GM23248 (cell line): ENCODE measurements around the gene PRR12. TPM values are rescaled to one million over a fixed set of nuclear protein-coding genes. Genes with fewer than 3 reads are reported as not detected.

Experiments used
- DNase-seq: peaks from one replicate; pipeline ENCODE4 v3.0.0-alpha.2; 2015
- H2AFZ ChIP-seq: fragments of 200-600 bp; sonication (generic); 2 replicates; pipeline ENCODE4 v1.6.1; 2016; ENCODE audit warnings: antibody characterized with exemption
- H3F3A ChIP-seq: fragments of 200-600 bp; sonication (generic); 2 replicates; pipeline ENCODE4 v1.6.1; 2016; ENCODE audit warnings: mild to moderate bottlenecking, antibody characterized with exemption, mixed run types; ENCODE audit not compliant: insufficient read depth
- H3K27ac ChIP-seq: fragments of 200-600 bp; sonication (generic); 2 replicates; pipeline ENCODE4 v1.5.1; 2016; ENCODE audit warnings: mild to moderate bottlenecking
- H3K27me3 ChIP-seq: fragments of 200-600 bp; sonication (generic); replicated peaks from 2 replicates; pipeline ENCODE4 v1.6.1; 2016; ENCODE audit warnings: mild to moderate bottlenecking; ENCODE audit not compliant: insufficient read depth
- H3K36me3 ChIP-seq: fragments of 200-600 bp; sonication (generic); 2 replicates; pipeline ENCODE4 v1.6.1; 2016; ENCODE audit warnings: low read depth, mild to moderate bottlenecking
- H3K4me1 ChIP-seq: fragments of 200-600 bp; sonication (generic); 2 replicates; pipeline ENCODE4 v1.6.1; 2016; ENCODE audit warnings: mild to moderate bottlenecking; ENCODE audit not compliant: insufficient read depth
- H3K4me2 ChIP-seq: fragments of 200-600 bp; sonication (generic); one replicate; pipeline ENCODE4 v1.6.1; 2016; ENCODE audit warnings: mild to moderate bottlenecking; ENCODE audit not compliant: unreplicated experiment
- H3K4me3 ChIP-seq: fragments of 200-600 bp; sonication (generic); 2 replicates; pipeline ENCODE4 v1.5.1; 2016; ENCODE audit warnings: mild to moderate bottlenecking
- H3K79me2 ChIP-seq: fragments of 200-600 bp; sonication (generic); 2 replicates; pipeline ENCODE4 v1.6.1; 2016; ENCODE audit warnings: mild to moderate bottlenecking; ENCODE audit not compliant: insufficient read depth
- H3K9ac ChIP-seq: fragments of 200-600 bp; sonication (generic); 2 replicates; pipeline ENCODE4 v1.6.1; 2016; ENCODE audit warnings: mild to moderate bottlenecking
- H3K9me2 ChIP-seq: fragments of 200-600 bp; sonication (generic); 2 replicates; pipeline ENCODE4 v1.6.1; 2016; ENCODE audit warnings: mixed run types, mild to moderate bottlenecking, moderate library complexity; ENCODE audit not compliant: insufficient read depth
- H3K9me3 ChIP-seq: fragments of 200-600 bp; sonication (generic); one replicate; pipeline ENCODE4 v1.6.1; 2017; ENCODE audit warnings: low read depth
- H4K20me1 ChIP-seq: fragments of 200-600 bp; sonication (generic); 2 replicates; pipeline ENCODE4 v1.6.0; 2016; ENCODE audit not compliant: insufficient read depth
- EZH2 ChIP-seq: fragments of 200-600 bp; sonication (generic); IDR thresholded peaks from 2 replicates; pipeline ENCODE4 v1.6.1; 2018; ENCODE audit warnings: antibody characterized with exemption, mild to moderate bottlenecking; ENCODE audit not compliant: insufficient read depth, poor library complexity, severe bottlenecking
- EZH2phosphoT487 ChIP-seq: fragments of 200-600 bp; sonication (generic); IDR thresholded peaks from 2 replicates; pipeline ENCODE4 v1.6.1; 2018; ENCODE audit warnings: antibody characterized with exemption, moderate library complexity, mild to moderate bottlenecking, low read depth; ENCODE audit not compliant: insufficient read depth
- WGBS, 2 experiments: methylation state at CpG; one replicate each; pipeline ENCODE4 v1.1.6; 2015 to 2017; ENCODE audit warnings: low lambda C conversion rate in 2 of 2, low coverage in 1 of 2; ENCODE audit errors: missing lambda C conversion rate in 2 of 2; 5-methylcytosine and 5-hydroxymethylcytosine counted together
- in situ Hi-C: fragments of 300-500 bp; cut with MboI; formaldehyde crosslinking; loops from 2 replicates; pipeline ENCODE4 v1.15.0; 2020
- polyA plus RNA-seq: library from polyadenylated mRNA; unstranded; fragments of >200 nt; fragmentation: Nextera tagmentation; extraction: Ambion mirVana; gene quantifications from 2 replicates; pipeline ENCODE4 v1.2.1, GENCODE V29; 2016
- total RNA-seq: library from RNA; depleted of rRNA; stranded (reverse); fragments of >200 nt; shearing (Covaris generic); gene quantifications from 2 replicates; pipeline ENCODE4 v1.2.3, GENCODE V29; 2014

Gene PRR12
- total and polyA plus RNA-seq, 2 experiments from 2014 or later, result 0.86 to 2.9 TPM

DNA sequence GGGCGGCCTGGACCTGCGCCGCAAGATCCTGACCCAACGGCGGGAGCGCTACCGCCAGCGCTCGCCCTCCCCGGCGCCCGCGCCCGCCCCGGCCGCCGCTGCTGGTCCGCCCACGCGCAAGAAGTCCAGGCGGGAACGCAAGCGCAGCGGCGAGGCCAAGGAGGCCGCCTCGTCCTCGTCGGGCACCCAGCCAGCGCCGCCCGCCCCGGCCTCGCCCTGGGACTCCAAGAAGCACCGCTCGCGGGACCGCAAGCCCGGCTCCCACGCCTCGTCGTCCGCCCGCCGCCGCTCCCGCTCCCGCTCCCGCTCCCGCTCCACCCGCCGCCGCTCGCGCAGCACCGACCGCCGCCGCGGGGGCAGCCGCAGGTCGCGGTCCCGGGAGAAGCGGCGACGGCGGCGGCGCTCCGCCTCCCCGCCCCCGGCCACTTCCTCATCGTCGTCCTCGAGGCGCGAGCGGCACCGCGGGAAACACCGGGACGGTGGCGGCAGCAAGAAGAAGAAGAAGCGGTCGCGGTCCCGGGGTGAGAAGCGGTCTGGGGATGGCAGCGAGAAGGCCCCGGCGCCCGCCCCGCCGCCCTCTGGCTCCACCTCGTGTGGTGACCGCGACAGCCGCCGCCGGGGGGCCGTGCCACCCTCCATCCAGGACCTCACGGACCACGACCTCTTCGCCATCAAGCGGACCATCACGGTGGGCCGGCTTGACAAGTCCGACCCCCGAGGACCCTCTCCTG lies 61.0 kb downstream of the PRR12 start:
- in situ Hi-C loops, result no loop called here
- 95 to 97% methylated on average over 23 to 108 of the region's 110 CpGs for WGBS, 2 experiments
- H3K79me2 ChIP-seq, result peaks cover 47% of the 10 kb centered on the region
- H3K9ac ChIP-seq, result no peak overlapping the region
- H3K4me2 ChIP-seq, result no peak overlapping the region
- TF ChIP-seq EZH2phosphoT487 (no peak), EZH2 (no peak)
- no peaks in the 10 kb centered on the region for H3K9me3 ChIP-seq
- no peaks in the 10 kb centered on the region for H3K4me1 ChIP-seq
- H3F3A ChIP-seq, result no peaks in the 10 kb centered on the region
- H3K4me3 ChIP-seq, result no peak overlapping the region
- no peaks in the 10 kb centered on the region for H4K20me1 ChIP-seq
- no peak overlapping the region for H3K27ac ChIP-seq
- no peaks in the 10 kb centered on the region for H3K9me2 ChIP-seq
- no peak overlapping the region for H2AFZ ChIP-seq
- no peaks in the 10 kb centered on the region for H3K36me3 ChIP-seq
- no peak for DNase-seq
- no peaks in the 10 kb centered on the region for H3K27me3 ChIP-seq

- H3K4me1 ChIP-seq, result no peaks in the 10 kb centered on the region
- no peak overlapping the region for H3K9ac ChIP-seq
- no peak overlapping the region for H3K4me3 ChIP-seq
- peaks cover 39% of the 10 kb centered on the region for H3K79me2 ChIP-seq
- H3K9me3 ChIP-seq, result no peaks in the 10 kb centered on the region
- H3K4me2 ChIP-seq, result no peak overlapping the region
- no peaks in the 10 kb centered on the region for H3K27me3 ChIP-seq
- 94 to 97% methylated on average over 43 to 58 of the region's 58 CpGs for WGBS, 2 experiments
- no peaks in the 10 kb centered on the region for H3K36me3 ChIP-seq
- DNase-seq, result no peak
- no peaks in the 10 kb centered on the region for H4K20me1 ChIP-seq
- H3K27ac ChIP-seq, result no peak overlapping the region
- H3K9me2 ChIP-seq, result no peaks in the 10 kb centered on the region
- in situ Hi-C loops, result no loop called here
- no peak overlapping the region for H2AFZ ChIP-seq
- no peaks in the 10 kb centered on the region for H3F3A ChIP-seq
- TF ChIP-seq EZH2phosphoT487 (no peak), EZH2 (no peak)
Measured at GRCh38 chr19:49652551-49653465, 61.8 kb downstream of the PRR12 start.

GRCh38 chr19:49653466-49653806 lies 62.5 kb downstream of the PRR12 start:
- no peak overlapping the region for H3K27ac ChIP-seq
- no peaks in the 10 kb centered on the region for H3K36me3 ChIP-seq
- no peak for DNase-seq
- no peaks in the 10 kb centered on the region for H4K20me1 ChIP-seq
- no peak overlapping the region for H3K4me3 ChIP-seq
- H3K4me1 ChIP-seq, result no peaks in the 10 kb centered on the region
- H3F3A ChIP-seq, result peaks cover under 1% of the 10 kb centered on the region; the same call in 1 of the 2 replicates
- no peaks in the 10 kb centered on the region for H3K9me2 ChIP-seq
- H3K27me3 ChIP-seq, result no peaks in the 10 kb centered on the region
- H3K9ac ChIP-seq, result no peak overlapping the region
- H2AFZ ChIP-seq, result no peak overlapping the region
- no peak overlapping the region for H3K4me2 ChIP-seq
- no peaks in the 10 kb centered on the region for H3K9me3 ChIP-seq
- in situ Hi-C loops, result no loop called here
- TF ChIP-seq EZH2, result no peak
- TF ChIP-seq EZH2phosphoT487, result no peak
- peaks cover 34% of the 10 kb centered on the region for H3K79me2 ChIP-seq
- 85 to 94% methylated on average over 10 to 13 of the region's 13 CpGs for WGBS, 2 experiments

- H2AFZ ChIP-seq, result no peak overlapping the region
- H3K79me2 ChIP-seq, result peaks cover 22% of the 10 kb centered on the region
- in situ Hi-C loops, result no loop called here
- no peaks in the 10 kb centered on the region for H3K4me1 ChIP-seq
- no peak for TF ChIP-seq EZH2
- TF ChIP-seq EZH2phosphoT487, result no peak
- no peak for DNase-seq
- no peaks in the 10 kb centered on the region for H3K9me2 ChIP-seq
- no peak overlapping the region for H3K9ac ChIP-seq
- no peaks in the 10 kb centered on the region for H3K9me3 ChIP-seq
- no peaks in the 10 kb centered on the region for H3K27me3 ChIP-seq
- no peaks in the 10 kb centered on the region for H3K36me3 ChIP-seq
- no peaks in the 10 kb centered on the region for H4K20me1 ChIP-seq
- H3K27ac ChIP-seq, result no peak overlapping the region
- H3K4me2 ChIP-seq, result no peak overlapping the region
- WGBS, 2 experiments, result 82 to 88% methylated on average over 8 to 10 of the region's 10 CpGs
- H3K4me3 ChIP-seq, result no peak overlapping the region
- H3F3A ChIP-seq, result peaks cover 5% of the 10 kb centered on the region; the same call in 1 of the 2 replicates
Measured at GRCh38 chr19:49654581-49654980, 63.6 kb downstream of the PRR12 start.
